HFF-Myc (cell line): ENCODE measurements around the gene GRB7.

Experiments used
- DNase-seq: peaks from one replicate; pipeline ENCODE4 v3.0.0-alpha.2; 2011; ENCODE audit warnings: low read depth; ENCODE audit errors: extremely low read depth
- H3K4me3 ChIP-seq: replicated peaks from 2 replicates; pipeline ENCODE4 v1.5.1; 2011; ENCODE audit warnings: low read depth, mild to moderate bottlenecking, control low read depth, low read length
- TF ChIP-seq, protein P1 (sequence below): IDR thresholded peaks from 2 replicates; pipeline ENCODE4 v1.5.1; 2012; ENCODE audit warnings: mild to moderate bottlenecking, low read depth, low read length, control low read depth; ENCODE audit errors: missing control alignments

Gene GRB7

DNA sequence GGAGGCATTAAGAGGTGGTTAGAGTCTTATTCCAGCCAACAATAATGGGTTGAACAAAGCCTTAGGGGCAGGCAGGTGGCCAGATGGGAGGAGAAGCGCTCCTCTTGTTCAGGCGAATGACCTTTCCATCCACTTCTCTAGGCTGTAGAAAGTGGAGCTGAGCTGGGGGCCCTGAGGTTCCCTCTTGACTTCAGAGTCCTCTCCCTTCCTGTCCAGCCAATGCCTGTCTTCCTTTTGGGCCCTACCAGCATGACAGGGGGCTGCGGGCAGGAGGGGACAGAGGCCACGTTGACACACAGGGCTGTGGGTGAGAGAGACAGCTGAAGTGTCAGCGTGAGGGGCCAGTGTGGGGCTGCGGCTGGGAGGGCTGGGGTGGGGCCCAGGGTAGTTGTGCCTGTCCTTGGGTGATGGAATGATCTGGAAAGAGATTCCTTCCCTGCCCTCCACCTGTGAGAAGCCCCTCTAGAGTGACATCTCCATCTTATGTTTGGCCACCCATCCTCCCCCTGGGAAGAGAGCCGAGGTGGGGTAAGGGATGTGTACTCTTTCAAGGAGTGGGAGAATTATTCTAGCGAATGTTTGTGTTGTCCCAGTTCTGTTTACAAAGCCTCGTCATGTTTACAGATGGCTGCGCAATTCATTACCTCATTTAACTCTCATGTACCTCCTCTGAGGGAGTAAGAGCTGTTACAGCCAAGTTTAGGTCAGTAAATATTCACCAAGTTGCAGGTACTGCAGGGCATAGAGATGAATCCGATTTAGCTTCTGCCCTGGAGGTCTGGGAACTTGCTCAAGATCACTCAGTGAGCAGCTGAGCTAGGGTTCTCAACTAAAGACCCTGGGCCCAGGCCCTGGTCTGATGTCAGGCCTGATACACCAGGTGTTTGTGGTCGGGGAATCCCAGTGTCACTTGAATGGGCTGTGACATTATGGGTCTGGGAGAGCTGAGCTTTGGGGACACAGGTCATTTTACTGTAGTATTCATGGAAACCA, 34.5 kb upstream of the GRB7 start:
- H3K4me3 ChIP-seq, result no peak overlapping the region
- DNase-seq, result no peak
- TF ChIP-seq, protein P1, sequence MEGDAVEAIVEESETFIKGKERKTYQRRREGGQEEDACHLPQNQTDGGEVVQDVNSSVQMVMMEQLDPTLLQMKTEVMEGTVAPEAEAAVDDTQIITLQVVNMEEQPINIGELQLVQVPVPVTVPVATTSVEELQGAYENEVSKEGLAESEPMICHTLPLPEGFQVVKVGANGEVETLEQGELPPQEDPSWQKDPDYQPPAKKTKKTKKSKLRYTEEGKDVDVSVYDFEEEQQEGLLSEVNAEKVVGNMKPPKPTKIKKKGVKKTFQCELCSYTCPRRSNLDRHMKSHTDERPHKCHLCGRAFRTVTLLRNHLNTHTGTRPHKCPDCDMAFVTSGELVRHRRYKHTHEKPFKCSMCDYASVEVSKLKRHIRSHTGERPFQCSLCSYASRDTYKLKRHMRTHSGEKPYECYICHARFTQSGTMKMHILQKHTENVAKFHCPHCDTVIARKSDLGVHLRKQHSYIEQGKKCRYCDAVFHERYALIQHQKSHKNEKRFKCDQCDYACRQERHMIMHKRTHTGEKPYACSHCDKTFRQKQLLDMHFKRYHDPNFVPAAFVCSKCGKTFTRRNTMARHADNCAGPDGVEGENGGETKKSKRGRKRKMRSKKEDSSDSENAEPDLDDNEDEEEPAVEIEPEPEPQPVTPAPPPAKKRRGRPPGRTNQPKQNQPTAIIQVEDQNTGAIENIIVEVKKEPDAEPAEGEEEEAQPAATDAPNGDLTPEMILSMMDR, result no peak

DNA sequence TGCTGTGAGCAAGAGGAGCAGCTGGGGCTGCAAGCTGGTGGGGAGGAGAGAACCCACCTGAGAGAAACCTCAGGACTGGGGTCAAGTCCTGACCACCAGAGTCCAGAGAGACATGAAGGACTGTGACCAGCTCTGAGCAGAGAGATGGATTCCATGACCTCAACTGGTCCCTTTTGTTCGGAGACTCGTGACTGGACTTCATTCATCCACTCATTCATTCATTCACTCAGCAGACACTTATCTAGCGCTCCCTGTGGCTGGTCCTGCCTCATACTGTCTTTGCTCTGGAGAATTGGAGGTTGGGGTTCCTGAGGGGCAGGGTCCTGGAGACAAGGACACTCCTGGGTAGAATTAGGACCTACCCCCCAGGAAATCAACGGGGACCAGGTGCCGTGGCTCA, 33.8 kb upstream of the GRB7 start:
- no peak for DNase-seq
- TF ChIP-seq, protein P1, result no peak
- no peak overlapping the region for H3K4me3 ChIP-seq

DNA sequence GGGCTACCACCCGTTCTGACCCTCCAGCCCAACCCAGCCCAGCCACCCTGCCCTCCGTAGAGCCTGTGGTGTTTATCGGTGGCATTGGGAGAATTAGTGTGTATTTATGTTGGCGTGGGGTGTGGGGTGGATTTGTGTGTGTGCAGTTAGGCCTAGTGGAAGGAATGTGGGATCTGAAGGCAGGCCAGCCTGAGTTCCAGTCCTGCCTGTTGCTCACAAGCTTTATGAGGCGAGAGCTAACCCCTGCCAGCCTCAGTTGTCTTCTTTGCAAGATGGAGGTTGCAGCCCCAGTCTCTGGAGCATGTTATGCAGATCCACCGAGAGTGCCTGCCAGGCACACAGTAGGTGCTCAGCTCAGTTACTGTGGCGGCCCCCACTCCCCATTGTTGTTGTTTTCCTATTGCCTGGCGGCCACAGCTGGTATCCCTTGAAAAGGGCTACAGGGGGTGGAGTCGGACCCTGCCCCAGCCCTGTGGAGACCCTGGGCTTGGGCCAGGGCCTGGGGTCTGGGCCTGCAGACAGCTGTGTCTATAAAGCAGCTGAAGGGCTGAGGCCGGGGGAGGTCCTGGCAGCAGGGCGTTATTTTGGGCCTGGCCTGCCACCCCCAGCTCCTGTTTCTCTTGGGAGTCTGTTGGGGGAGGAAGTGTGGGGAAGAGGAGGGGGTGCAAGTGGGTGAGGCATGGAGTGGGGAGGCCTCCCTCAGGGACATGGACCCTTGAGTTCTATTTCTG, 32.8 kb upstream of the GRB7 start:
- no peak overlapping the region for H3K4me3 ChIP-seq
- DNase-seq, result no peak
- TF ChIP-seq, protein P1, result peak; percentile 13

DNA sequence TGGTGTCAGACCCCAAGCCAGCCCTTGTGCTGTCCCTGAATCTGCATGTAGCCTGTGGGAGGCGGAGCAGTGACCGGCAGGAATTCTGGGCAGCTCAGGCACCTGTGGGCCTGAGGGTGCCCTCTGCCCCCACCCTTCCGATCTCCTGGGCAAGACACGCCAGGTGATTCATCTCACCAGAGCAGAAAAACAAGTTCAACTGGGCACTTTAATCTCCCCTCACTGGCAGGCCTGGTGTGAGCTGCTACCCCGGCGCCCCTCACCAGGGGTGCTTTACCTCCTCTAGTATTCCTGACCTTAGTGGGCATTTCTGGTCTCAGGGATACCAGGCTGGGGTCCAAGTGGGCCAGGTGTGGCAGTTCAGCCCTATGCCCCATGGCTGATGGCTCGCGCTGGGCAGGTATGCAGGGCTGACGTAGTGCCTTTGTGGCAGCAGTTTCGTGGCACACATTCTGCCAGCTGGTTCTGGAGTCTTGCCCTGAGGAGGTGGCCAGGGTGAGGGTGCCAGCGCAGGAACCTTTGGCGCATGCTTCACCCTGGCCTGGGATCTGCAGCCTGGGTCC, 31.9 kb upstream of the GRB7 start:
- DNase-seq, result no peak
- TF ChIP-seq, protein P1, result no peak
- H3K4me3 ChIP-seq, result no peak overlapping the region

DNA sequence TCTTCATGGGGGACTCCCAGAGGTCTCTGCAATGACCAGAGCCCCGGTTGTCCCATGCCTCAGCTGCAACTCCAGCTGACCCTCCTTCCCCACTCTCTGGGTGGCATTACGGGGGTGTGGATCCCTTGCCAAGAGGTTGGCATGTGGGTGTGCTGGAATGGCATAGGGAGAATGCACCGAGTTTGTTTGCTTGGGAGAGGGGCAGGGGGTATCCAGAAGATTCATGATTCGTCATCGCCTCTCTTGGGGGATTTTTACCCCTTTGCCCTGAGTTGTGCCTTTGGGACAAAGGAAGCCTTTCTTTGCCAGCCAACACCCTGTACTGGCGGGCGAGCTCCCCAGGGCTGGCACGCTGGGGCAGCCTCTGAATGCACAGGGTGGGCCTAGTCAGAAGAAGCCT, 31.4 kb upstream of the GRB7 start:
- TF ChIP-seq, protein P1, result no peak
- H3K4me3 ChIP-seq, result no peak overlapping the region
- DNase-seq, result no peak

DNA sequence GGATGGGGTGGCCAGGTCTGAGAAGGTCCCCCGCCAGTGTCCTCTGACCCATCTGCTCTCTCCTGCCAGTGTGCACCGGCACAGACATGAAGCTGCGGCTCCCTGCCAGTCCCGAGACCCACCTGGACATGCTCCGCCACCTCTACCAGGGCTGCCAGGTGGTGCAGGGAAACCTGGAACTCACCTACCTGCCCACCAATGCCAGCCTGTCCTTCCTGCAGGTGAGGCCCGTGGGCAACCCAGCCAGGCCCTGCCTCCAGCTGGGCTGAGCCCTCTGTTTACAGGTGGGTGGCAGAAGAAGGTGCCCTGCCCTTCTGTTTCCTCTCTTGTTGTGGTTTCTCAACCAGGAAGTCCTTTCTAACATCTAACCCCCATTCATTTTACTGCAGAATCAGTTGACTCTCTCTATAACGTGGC, 30.8 kb upstream of the GRB7 start:
- DNase-seq, result no peak
- TF ChIP-seq, protein P1, result no peak
- no peak overlapping the region for H3K4me3 ChIP-seq
